ENCODE measurements around the gene ZNF8.

The ZNF8 gene

DNA sequence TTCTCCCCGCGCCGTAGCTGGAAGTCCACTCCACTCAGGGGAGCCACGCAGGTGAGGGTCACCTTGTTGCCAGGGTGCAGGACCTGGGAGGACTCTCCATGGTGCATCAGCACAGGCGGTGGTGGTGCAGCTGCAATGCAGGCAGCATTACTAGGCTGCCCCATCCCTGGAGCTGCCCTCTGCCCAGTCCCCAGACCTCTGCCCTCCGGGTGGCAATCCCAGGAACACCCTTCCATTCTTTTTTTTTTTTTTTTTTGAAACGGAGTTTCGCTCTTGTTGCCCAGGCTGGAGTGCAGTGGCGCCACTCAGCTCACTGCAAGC, 72.8 kb downstream of the ZNF8 start:
- peaks cover 0 to 13% (median 2%) of the 10 kb centered on the region in 4 experiments for H3K36me3 ChIP-seq (ENCODE audit: control insufficient read depth in 4 of 4, insufficient read depth in 4 of 4, low read length in 3 of 4)
- CTCF ChIA-PET, result interaction anchor here (1.1 kb wide), 1 partner anchor 15 kb away, joined by 4 read pairs; no protein-coding TSS in a partner anchor
- H3K4me1 ChIP-seq (ENCODE audit: control extremely low read depth in 1 of 4, control insufficient read depth in 4 of 4, insufficient read depth in 4 of 4, low read length in 3 of 4), result peaks cover 4 to 30% (median 22%) of the 10 kb centered on the region in 4 experiments
- H3K9me3 ChIP-seq (ENCODE audit: control extremely low read depth in 1 of 5, control insufficient read depth in 4 of 5, insufficient read depth in 2 of 5, low read depth in 1 of 5, low read length in 4 of 5), result no peaks in the 10 kb centered on the region
- 100% methylated on average over 6 of the region's 9 CpGs for WGBS (ENCODE audit: insufficient coverage)
- H3K27me3 ChIP-seq (replicated peaks in 2 of 5; ENCODE audit: control insufficient read depth in 4 of 5, insufficient read depth in 5 of 5, low read length in 4 of 5), result peaks cover 0 to 3% (median 0%) of the 10 kb centered on the region in 5 experiments
- no peak for DNase-seq
- H3K27ac ChIP-seq (ENCODE audit: insufficient read depth in 1 of 2, low read depth in 1 of 2, low read length in 2 of 2, poor library complexity in 1 of 2, severe bottlenecking in 2 of 2), result no peak overlapping the region
- POLR2A ChIA-PET, result interaction anchor here (0.6 kb wide), 1 partner anchor 30 kb away, joined by 6 read pairs; the partner anchor contains the start of gene ZNF837
- no peak overlapping the region for H3K4me3 ChIP-seq (ENCODE audit: control insufficient read depth in 1 of 7, extremely low read depth in 1 of 7, insufficient read depth in 4 of 7, low read depth in 2 of 7, low read length in 6 of 7)

DNA sequence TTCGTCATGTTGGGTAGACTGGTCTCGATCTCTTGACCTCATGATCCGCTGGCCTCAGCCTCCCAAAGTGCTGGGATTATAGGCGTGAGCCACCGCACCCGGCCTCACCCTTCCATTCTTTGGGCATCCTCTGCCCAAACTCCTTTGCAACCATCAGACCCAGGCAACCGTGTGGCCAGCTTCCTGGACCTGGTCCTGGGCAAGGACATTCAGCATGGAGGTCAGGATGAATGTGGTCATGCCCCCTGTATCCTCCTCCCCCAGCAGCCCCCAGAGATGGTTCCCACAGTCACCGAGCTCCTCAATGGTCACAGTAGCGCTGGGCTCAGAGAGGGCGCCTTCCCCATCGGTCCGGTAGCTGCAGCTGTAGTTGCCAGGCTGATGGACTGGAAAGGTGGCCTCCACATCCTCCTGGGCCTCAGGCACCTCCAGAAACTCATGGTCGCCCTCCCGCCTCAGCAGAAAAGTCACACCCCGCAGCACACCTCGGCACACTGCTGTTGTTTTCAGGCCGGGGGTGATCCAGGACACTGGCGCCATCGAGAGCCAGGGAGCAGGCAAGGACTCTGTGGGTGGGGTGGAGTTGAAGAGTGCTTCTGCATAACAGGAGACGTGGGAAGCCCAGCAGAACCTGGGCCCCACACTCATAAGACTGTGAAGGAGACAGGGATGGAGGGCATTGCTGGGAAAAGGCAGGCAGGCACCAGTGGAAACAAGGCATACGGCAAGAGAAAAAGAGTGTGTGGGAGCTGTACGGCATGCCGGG, 73.4 kb downstream of the ZNF8 start:
- WGBS (ENCODE audit: insufficient coverage), result 96% methylated on average over 17 of the region's 23 CpGs
- no peak for DNase-seq
- Histone ChIP-seq H3K27me3 (replicated peaks in 2 of 5; ENCODE audit: control insufficient read depth in 4 of 5, insufficient read depth in 5 of 5, low read length in 4 of 5) (peaks cover 0 to 3% (median 0%) of the 10 kb centered on the region in 5 experiments), H3K4me1 (ENCODE audit: control extremely low read depth in 1 of 4, control insufficient read depth in 4 of 4, insufficient read depth in 4 of 4, low read length in 3 of 4) (peaks cover 4 to 30% (median 19%) of the 10 kb centered on the region in 4 experiments), H3K4me3 (ENCODE audit: control insufficient read depth in 1 of 7, extremely low read depth in 1 of 7, insufficient read depth in 4 of 7, low read depth in 2 of 7, low read length in 6 of 7) (no peak overlapping the region), H3K27ac (ENCODE audit: insufficient read depth in 1 of 2, low read depth in 1 of 2, low read length in 2 of 2, poor library complexity in 1 of 2, severe bottlenecking in 2 of 2) (no peak overlapping the region), H3K9me3 (ENCODE audit: control extremely low read depth in 1 of 5, control insufficient read depth in 4 of 5, insufficient read depth in 2 of 5, low read depth in 1 of 5, low read length in 4 of 5) (peaks cover 0 to under 1% (median 0%) of the 10 kb centered on the region in 5 experiments), H3K36me3 (ENCODE audit: control insufficient read depth in 4 of 4, insufficient read depth in 4 of 4, low read length in 3 of 4) (peaks cover 0 to 13% (median 2%) of the 10 kb centered on the region in 4 experiments)
- CTCF ChIA-PET, result interaction anchor here (1.1 kb wide), 1 partner anchor 16 kb away, joined by 4 read pairs; no protein-coding TSS in a partner anchor
- POLR2A ChIA-PET, result no interaction called here
